ENCODE measurements around the gene WIPF2.
"Not testable (repeated sequence)": the region's sequence is repeated elsewhere in the genome, so short reads cannot be mapped to it uniquely, and the experiment has no call there.

The WIPF2 gene

GRCh38 chr17:40293363-40293762, 74.3 kb downstream of the WIPF2 start:
- H3K27ac ChIP-seq, result peak overlapping the region; percentile 60

GRCh38 chr17:40295488-40296436, 76.7 kb downstream of the WIPF2 start:
- H3K9me3 ChIP-seq (ENCODE audit: control insufficient read depth, low read length), result no peaks in the 10 kb centered on the region
- no peak overlapping the region for H3K9ac ChIP-seq
- H3K4me1 ChIP-seq, result no peaks in the 10 kb centered on the region
- peak overlapping the region; percentile 20 for H3K27ac ChIP-seq
- no peak overlapping the region for H3K4me3 ChIP-seq (ENCODE audit: low read depth, low read length)
- no peaks in the 10 kb centered on the region for H3K79me2 ChIP-seq
- no peaks in the 10 kb centered on the region for H3K27me3 ChIP-seq (ENCODE audit: control insufficient read depth, insufficient read depth, low read length)
- H2AFZ ChIP-seq, result no peak overlapping the region
- no peak for TF ChIP-seq CTCF (IDR thresholded peaks at IDR 0.05)
- no peaks in the 10 kb centered on the region for H3K36me3 ChIP-seq (ENCODE audit: control insufficient read depth, insufficient read depth, low read length)
- no peak overlapping the region for H3K4me2 ChIP-seq (ENCODE audit: low read length)

More at GRCh38 chr17:40293363-40293762, 74.3 kb downstream of the WIPF2 start:
- H3K9me3 ChIP-seq (ENCODE audit: control insufficient read depth, low read length), result no peaks in the 10 kb centered on the region
- H3K4me1 ChIP-seq, result peaks cover 3% of the 10 kb centered on the region
- TF ChIP-seq CTCF (IDR thresholded peaks at IDR 0.05), result no peak
- no peaks in the 10 kb centered on the region for H3K79me2 ChIP-seq
- H2AFZ ChIP-seq, result no peak overlapping the region
- no peak overlapping the region for H3K4me2 ChIP-seq (ENCODE audit: low read length)
- H3K9ac ChIP-seq, result no peak overlapping the region
- no peaks in the 10 kb centered on the region for H3K36me3 ChIP-seq (ENCODE audit: control insufficient read depth, insufficient read depth, low read length)
- no peak overlapping the region for H3K4me3 ChIP-seq (ENCODE audit: low read depth, low read length)
- H3K27me3 ChIP-seq (ENCODE audit: control insufficient read depth, insufficient read depth, low read length), result no peaks in the 10 kb centered on the region

GRCh38 chr17:40297511-40297910, 78.4 kb downstream of the WIPF2 start:
- no peak overlapping the region for H3K4me2 ChIP-seq (ENCODE audit: low read length)
- H3K4me3 ChIP-seq (ENCODE audit: low read depth, low read length), result no peak overlapping the region
- no peaks in the 10 kb centered on the region for H3K79me2 ChIP-seq
- H3K27me3 ChIP-seq (ENCODE audit: control insufficient read depth, insufficient read depth, low read length), result no peaks in the 10 kb centered on the region
- H3K4me1 ChIP-seq, result no peaks in the 10 kb centered on the region
- H3K9me3 ChIP-seq (ENCODE audit: control insufficient read depth, low read length), result no peaks in the 10 kb centered on the region
- TF ChIP-seq CTCF (IDR thresholded peaks at IDR 0.05), result no peak
- no peak overlapping the region for H3K27ac ChIP-seq
- H2AFZ ChIP-seq, result no peak overlapping the region
- H3K9ac ChIP-seq, result no peak overlapping the region
- H3K36me3 ChIP-seq (ENCODE audit: control insufficient read depth, insufficient read depth, low read length), result no peaks in the 10 kb centered on the region

GRCh38 chr17:40298726-40299125, 79.6 kb downstream of the WIPF2 start:
- Histone ChIP-seq H2AFZ (no peak overlapping the region), H3K4me2 (ENCODE audit: low read length) (no peak overlapping the region), H3K4me1 (peaks cover 5% of the 10 kb centered on the region), H3K79me2 (no peaks in the 10 kb centered on the region), H3K27ac (no peak overlapping the region), H3K9ac (no peak overlapping the region), H3K36me3 (ENCODE audit: control insufficient read depth, insufficient read depth, low read length) (no peaks in the 10 kb centered on the region), H3K27me3 (ENCODE audit: control insufficient read depth, insufficient read depth, low read length) (no peaks in the 10 kb centered on the region), H3K4me3 (ENCODE audit: low read depth, low read length) (no peak overlapping the region), H3K9me3 (ENCODE audit: control insufficient read depth, low read length) (no peaks in the 10 kb centered on the region)
- no peak for TF ChIP-seq CTCF (IDR thresholded peaks at IDR 0.05)

GRCh38 chr17:40299159-40299757, 80.2 kb downstream of the WIPF2 start:
- not testable (repeated sequence) for H3K9me3 ChIP-seq (ENCODE audit: control insufficient read depth, low read length); H3K79me2 ChIP-seq; H3K36me3 ChIP-seq (ENCODE audit: control insufficient read depth, insufficient read depth, low read length); H3K4me1 ChIP-seq; H3K4me3 ChIP-seq (ENCODE audit: low read depth, low read length); H3K4me2 ChIP-seq (ENCODE audit: low read length); H2AFZ ChIP-seq; H3K27ac ChIP-seq; H3K9ac ChIP-seq; H3K27me3 ChIP-seq (ENCODE audit: control insufficient read depth, insufficient read depth, low read length)

All from parathyroid adenoma (tissue), 2 donors.